LNCAP (cell line): Measurements from ENCODE around the gene LOXL3.

ENCODE experiments used
- CTCF ChIP-seq: fragments of 450-650 bp; IDR thresholded peaks from 2 replicates; pipeline ENCODE4 v1.5.1; 2017; ENCODE audit warnings: mild to moderate bottlenecking

LOXL3 gene

GRCh38 chr2:74503506-74504475, 50.0 kb downstream of the LOXL3 start:
- no peak for TF ChIP-seq CTCF

- TF ChIP-seq CTCF = no peak
Observed at GRCh38 chr2:74502720-74503505, 50.8 kb downstream of the LOXL3 start.

- TF ChIP-seq CTCF = no peak
Observed at GRCh38 chr2:74502147-74502719, 51.5 kb downstream of the LOXL3 start.

GRCh38 chr2:74501335-74502071, 52.2 kb downstream of the LOXL3 start:
- no peak for TF ChIP-seq CTCF

- TF ChIP-seq CTCF = no peak
Observed at GRCh38 chr2:74500578-74500946, 53.2 kb downstream of the LOXL3 start.

- no peak for TF ChIP-seq CTCF
Observed at GRCh38 chr2:74499940-74500577, 53.7 kb downstream of the LOXL3 start.
